Measurements from ENCODE around the gene CHSY3.

Gene CHSY3

DNA sequence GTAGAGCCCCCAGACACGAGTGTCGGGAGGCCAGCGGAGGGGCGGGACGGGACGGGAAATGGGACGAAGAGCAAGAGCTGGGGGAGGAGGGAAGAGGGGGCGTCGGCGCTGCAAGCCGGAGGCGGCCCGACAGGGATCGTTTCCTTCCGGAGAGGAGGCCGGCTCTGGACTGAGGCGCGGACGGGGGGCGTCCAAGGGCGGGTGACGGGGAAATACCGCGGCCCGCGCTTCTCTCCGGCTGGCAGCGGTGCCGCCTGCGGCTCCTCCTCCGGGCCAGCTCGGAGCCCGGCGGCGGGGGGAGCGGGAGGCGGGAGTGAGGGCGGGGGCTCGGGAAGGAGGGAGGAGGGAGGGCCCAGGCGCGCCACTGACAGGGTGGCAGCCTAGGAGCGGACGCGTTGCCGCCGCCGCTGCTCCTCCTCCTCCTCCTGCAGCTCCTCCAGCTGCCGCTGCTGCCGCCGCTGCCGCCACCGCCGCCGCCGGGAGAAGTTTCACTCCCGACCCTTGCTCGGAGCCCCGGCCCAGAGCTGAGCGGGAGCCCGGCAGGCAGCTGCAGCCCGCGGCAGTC lies at the start of gene CHSY3:
Gene CHSY3 (plus strand): TSS at position 364 of the 565 bp plus-strand sequence.
- DNase-seq (ENCODE audit: low read depth in 3 of 3), result no peak

DNA sequence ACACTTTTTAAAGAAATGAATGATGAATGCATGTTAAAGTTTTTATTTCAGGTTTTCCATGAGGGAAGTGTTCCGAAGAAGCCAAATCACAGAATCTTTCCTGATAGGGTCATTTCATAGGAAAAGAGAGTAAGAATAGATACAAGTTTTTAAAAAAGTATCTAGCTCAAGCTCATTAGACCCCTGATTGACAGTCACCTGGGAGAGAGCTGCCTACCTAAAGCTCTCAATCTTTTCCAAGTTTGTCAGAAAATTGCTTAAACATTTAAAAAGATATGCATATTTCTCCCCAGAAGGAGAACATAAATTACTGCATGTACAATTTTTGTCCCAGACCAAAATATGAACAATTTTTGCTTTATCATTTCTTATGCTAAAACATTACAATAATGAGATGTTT lies 47.9 kb upstream of the CHSY3 start:
- no peak for DNase-seq (ENCODE audit: low read depth in 3 of 3)

DNA sequence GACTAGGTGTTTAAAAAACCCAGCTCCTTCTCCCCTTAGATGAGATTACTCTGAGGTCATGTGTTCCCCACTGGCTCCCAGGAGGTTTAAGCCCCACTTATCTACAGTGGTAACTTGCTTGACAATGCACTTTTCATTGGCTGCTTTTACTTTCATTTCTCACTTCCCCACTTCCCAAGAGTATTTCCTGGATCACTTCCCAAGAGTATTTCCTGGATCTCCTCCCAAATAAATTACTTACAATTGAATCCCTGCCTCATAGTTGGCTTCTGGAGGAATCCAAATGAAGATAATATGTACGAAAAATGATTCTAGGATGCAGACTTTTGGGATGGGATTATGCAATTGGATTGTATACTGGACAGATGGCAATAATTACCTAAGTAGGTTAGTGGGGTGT lies 47.1 kb upstream of the CHSY3 start:
- DNase-seq (ENCODE audit: low read depth in 3 of 3), result no peak

DNA sequence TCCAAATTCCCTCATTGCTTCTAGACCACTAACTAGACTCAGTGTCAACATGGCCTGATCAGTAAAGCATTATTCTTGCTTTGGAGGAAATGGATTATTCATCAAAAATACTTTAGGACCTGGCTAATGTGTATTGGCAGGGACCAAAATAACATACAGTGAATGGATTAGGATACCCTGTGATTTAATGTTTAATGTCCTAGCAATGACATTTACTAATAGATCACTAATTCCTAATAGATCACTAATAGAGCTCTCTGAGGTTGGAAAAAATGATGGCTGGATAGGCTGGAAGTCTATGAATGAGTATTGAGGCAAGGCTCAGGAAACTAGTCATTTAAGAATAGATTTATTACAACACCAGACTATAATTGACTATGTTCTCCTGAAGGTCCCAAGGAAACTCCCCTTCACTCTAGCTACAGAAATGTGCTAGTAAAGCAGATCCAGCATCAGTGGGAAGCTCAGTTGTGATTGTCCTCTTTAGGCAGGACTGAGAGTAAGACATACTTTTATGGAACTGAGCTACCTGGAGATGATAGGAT lies 46.1 kb upstream of the CHSY3 start:
- DNase-seq (ENCODE audit: low read depth in 3 of 3), result no peak

DNA sequence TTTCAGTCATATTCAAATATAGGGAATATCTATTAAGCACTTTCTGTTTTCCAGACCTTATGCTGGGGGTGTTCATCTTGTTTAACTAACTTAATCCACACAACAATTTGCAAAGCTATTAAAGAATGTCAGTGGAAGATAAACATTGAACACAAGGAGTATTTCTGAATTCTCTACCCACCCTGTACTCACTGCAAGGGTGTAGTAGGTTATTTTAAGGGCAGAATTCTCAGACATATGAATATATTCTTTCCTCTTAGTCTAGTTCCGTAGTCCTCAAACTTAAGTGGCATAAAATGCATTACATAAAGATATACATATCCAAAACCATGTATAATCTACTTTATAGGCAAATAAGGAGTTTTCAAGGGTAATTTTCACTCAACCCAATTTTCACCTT lies 19.9 kb upstream of the CHSY3 start:
- no peak for DNase-seq (ENCODE audit: low read depth in 3 of 3)

DNA sequence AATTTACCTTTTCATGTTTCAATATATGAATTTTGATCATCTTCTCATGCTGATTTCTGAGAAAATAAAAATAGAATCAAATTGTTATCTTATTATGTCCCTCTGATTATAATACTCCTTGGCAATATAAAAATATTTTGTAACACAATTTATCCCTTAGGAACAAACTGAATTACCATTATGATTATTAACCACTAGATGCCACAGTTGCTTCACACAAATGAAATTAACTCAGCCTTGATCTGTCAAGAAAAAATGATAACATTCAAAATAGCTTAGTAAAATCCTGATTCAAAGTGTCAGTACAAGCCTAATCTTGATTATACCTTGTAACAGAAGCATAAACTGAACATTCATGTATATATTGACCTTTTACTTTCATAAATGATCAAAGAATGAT lies 4.8 kb upstream of the CHSY3 start:
- no peak for DNase-seq (ENCODE audit: low read depth in 3 of 3)

DNA sequence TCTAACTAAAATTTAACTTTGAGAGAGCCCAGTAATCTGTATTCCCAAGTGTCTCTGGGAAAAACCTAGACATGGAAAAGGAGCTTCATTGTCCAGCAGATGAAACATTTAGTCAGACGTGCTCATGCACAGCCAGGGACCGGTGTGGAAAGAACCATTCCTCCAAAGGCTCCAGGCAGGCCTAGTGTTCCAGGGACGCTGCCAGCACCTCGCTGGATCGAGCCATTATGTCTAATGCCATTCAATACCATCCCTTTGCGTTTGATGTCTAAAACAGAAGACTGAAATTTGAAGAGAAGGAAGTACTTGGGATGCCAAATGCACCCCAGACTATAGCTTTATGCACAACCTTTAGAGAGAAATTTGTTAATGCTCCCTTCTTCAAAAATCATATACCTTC lies 1.4 kb upstream of the CHSY3 start:
- DNase-seq (ENCODE audit: low read depth in 3 of 3), result no peak

DNA sequence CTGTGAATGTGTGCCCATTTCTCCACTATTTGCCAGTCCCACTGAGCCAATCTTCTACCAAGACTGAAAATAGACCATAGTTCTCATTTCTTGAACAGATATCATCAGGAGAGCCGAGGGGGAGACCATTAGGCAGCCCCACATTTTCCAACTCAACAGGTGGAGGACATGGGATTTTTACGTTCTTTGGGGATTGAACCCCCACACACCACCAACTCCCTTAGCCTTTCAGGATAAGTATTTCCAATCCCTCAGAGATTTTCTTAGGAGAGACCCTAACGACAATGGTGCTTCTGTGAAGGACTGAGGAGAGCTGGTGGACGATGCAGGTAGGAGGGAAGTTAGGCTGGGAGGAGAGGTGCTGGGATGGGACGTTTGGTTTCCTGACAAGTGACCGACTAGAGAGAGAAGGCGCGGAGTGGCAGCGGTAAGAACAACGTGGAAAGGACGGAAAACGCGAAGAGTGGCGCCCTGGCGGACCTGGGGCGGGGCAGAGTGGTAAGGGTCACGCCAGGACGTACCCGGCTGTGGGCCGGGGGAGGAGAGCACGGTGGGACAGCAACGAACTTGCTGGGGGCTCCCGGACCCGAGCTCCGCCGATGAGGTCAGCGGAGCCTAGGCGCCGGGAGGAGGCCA lies 681 bp upstream of the CHSY3 start:
- no peak for DNase-seq (ENCODE audit: low read depth in 3 of 3)

DNA sequence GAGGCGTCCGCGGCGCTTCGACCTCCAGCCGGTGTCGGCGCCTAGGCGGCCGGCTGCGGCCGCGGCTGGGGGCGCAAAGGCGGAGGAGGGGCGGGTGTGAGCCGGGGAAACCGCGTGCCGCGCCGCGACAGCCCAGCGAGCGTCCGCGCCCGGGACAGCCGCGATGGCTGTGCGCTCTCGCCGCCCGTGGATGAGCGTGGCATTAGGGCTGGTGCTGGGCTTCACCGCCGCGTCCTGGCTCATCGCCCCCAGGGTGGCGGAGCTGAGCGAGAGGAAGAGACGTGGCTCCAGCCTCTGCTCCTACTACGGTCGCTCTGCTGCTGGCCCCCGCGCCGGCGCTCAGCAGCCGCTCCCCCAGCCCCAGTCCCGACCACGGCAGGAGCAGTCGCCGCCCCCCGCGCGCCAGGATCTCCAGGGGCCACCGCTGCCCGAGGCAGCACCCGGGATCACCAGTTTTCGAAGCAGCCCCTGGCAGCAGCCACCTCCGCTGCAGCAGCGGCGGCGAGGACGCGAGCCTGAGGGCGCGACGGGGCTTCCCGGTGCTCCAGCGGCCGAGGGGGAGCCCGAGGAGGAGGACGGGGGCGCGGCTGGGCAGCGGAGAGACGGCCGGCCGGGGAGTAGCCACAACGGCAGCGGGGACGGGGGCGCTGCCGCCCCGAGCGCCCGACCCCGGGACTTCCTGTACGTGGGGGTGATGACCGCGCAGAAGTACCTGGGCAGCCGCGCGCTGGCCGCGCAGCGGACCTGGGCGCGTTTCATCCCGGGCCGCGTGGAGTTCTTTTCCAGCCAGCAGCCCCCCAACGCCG lies 605 bp downstream of the CHSY3 start:
- DNase-seq (ENCODE audit: low read depth in 3 of 3), result no peak

DNA sequence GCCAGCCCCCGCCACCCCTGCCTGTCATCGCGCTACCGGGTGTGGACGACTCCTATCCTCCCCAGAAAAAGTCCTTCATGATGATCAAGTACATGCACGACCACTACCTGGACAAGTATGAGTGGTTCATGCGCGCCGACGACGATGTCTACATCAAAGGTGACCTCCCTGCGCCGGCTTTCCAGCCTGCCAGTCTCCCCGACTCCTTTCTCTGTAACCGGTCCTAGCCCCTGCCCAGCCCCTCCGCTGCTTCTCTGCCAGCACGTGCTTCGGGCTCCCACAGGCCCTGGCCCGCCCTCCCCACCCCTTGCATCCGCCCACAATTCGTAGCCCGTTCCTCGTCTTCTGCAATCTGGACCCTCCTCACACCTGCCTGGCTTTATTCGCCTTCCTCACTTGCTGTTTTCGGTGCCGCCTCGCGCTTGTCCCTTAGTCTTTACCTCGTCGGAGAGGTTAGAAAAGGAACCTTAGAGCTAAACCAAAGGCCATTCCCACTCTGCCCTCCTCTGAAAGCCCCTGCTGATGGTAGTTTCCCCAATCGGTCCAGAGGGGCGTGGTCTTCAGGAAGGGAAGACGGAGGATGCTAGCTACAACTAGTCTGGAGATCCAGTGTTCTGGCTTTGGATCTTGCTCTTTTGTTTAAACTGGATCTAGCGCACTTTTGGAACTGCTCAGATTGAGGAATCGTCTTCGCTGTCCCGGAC lies 1.4 kb downstream of the CHSY3 start:
- no peak for DNase-seq (ENCODE audit: low read depth in 3 of 3)

DNA sequence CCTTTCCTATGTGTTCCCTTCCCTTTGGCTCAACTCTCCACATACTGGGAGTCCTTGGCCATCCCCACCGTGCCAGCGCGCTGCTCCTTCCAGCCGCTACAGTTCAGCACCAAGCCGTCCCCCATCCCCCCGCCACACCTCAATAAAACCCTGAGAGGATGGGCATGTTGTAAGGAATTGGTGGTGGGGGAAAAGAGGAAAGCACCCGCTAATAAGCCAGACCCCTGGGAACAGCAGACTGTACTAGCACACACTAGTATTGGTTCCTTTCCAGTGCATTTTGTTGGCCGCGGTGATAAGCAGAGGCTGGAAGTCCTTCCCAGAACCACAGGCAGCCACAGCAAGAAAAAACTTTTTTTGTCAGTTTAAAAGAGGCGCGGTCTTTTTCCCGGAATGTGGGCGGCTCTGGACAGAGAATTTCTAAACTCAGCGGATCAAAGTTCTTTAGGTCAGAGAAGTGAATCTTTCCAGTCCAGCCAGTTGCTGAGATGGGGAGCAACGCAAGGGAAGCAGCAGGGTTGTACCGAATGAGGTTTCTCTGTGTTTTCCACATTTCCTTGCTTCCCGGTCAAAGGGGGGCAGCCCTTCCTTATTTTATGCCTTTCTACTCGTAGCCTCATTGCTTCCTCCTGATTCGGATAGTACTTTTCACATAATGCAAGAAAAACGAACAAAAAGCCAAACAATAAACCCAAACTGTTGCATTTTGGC lies 2.1 kb downstream of the CHSY3 start:
- DNase-seq (ENCODE audit: low read depth in 3 of 3), result no peak

DNA sequence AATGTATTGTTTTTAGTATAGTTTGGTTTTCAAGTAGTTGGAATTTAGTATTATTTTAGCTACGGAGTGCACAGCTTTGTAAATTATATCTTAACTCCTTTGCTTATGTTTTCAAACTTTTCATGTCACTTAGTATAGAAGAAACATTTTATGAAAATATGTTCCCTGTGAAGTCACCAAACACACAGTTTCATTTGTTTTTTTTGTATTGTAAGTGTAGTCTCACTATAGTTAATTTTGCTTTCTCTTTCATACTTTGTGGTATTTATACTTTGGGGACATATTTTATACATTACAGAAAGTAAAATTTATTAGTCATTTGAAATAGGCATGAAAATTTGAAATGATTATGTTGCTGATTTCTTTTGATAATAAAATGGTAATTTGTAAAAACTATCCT lies 5.0 kb downstream of the CHSY3 start:
- DNase-seq (ENCODE audit: low read depth in 3 of 3), result no peak

DNA sequence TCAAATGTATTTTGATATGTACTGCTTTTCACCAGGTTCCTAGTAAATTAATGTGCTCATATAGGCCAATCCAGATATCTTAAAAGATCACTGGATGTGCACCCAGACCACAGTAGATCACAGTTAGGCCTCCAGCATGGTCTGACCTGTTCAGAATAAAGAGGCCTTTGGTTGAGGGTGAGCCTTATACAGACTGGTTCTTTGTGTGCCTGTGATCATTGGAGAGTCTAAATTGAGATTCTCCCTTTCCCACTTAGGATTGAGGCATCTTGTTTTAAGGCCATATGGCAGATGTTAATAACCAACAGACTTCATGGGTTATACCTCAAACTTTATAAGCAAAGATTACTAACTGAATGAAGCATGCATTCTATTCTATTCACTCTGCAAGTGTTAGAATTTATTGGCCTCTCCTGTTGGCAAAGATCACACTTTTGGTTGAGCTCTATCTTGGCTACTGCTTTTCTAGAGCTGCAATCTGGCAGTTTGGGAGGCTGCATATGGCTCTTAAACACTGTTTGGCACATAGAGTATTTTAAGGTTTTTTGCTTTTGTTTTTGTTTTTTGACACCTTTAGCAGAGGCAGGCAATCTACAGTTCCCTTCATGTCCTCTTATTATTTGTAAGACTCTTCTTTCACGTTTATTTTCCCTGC lies 8.5 kb downstream of the CHSY3 start:
- no peak for DNase-seq (ENCODE audit: low read depth in 3 of 3)

DNA sequence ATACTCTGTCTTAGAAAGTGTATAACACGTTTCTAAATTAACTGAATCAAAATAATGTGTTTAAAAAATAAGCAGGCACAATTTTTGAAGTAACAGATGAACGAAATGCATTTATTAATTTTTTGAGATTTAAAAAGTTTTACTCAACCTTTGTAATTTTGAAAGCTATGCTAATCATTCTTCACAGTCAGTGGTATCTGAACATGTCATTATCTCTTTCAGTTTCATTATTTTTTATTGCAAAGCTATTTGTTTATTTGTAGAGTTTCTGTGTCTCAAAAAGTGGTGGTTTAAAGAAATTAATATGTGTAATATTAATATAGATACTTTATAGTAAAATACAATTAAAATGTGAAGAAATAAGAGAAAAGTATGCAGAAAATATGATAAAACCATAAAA lies 11.2 kb downstream of the CHSY3 start:
- DNase-seq (ENCODE audit: low read depth in 3 of 3), result no peak

DNA sequence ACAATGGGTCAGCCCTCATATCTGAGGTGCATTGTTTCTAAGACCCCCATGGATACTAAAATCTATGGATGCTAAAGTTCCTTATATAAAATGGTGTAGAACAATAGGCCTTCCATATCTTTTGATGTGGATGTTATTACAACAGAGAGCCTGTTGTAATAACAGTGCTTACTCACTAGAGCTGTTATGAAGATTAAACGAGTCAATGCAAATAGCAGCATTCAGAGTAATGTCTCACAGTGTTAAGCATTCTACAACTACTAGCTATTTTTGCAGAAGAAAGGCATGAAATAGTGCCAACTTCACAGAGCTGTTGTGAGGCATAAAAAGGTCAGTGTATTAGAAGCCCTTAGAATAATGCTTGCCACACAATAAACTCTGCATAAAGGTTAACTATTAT lies 13.0 kb downstream of the CHSY3 start:
- no peak for DNase-seq (ENCODE audit: low read depth in 3 of 3)

DNA sequence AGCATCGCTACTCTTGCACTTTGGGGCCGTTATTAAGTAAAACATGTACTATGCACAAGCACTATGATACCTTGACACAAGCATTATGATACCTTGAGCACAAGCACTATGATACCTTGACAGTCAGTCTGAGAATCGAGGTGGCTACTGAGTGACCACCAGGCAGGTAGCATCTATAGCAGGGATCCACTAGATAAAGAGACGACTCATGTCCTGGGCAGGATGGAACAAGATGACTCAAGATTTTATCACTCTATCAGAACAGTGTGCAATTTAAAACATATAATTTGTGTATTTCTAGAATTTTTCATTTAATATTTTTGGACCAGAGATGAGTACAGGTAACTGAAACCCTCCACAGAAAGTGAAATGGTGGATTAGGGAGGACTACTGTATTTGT lies 16.9 kb downstream of the CHSY3 start:
- DNase-seq (ENCODE audit: low read depth in 3 of 3), result no peak

DNA sequence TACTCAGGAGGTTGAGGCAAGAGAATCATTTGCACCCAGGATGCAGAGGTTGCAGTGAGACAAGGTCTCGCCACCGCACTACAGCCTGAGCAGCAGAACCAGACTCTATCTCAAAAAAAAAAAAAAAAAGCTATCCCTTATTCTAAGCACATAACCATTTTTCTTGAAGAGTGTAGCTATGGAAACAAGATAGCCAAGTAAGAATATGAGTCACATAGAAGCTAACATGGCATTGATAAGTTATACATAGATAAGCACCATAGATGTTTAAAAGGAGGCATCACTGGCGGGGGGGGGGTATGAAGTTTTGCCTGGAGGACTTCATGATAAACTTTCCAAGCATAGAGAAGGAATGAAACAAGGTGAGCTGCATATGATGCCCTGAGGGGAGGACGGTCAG lies 26.0 kb downstream of the CHSY3 start:
- DNase-seq (ENCODE audit: low read depth in 3 of 3), result no peak

DNA sequence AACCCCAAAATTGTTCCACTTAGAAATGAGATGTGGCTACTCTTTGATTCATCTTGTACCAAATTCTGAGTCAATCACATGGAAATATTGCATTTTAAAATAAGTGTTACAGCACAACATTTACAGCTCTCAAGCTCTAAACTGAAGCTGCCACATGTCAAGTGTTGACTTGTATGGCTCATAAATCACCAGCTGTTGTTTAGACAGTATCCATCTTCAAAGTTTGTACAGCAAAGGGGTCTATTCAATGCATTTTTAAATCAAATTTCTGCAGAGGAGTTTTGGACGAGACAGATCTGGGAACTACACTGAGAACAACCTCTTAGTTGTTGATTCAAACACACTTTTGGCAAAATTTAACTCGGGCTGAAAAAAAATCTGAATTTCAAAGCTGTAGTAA lies 31.4 kb downstream of the CHSY3 start:
- DNase-seq (ENCODE audit: low read depth in 3 of 3), result no peak

DNA sequence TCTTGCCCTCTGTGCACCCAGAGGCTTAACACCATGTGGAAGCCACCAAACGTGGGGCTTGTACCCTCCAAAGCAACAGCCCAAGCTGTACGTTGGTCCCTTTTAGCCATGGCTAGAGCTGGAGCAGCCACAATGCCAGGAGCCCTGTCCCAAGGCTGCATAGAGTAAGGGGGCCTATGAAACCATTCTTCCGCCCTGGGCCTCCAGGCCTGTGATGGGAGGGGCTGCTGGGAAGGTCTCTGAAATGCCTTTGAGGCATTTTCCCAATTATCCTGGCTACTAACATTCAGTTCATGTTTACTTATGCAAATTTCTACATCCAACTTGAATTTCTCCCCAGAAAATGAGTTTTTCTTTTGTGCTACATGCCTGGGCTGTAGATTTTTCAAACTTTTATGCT lies 33.8 kb downstream of the CHSY3 start:
- no peak for DNase-seq (ENCODE audit: low read depth in 3 of 3)

DNA sequence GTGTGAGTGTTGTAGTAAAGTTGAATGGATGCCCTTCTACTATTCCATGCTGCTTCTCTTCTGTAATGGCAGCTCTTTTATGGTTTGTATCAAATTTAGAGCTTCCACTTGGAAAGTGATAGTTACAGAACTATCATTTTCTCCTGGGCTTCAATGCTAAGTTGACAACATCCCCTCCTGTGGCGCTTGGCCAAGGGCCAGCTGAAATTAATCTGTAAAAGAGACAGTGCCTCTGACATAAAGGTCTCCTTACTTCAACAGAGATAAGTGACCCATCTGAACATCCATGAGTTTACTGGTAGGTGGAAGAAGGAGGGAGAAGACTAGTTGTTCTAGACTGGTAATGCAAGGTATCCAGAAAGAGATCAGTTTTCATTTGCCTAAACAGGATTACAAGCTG lies 39.7 kb downstream of the CHSY3 start:
- DNase-seq (ENCODE audit: low read depth in 3 of 3), result no peak

DNA sequence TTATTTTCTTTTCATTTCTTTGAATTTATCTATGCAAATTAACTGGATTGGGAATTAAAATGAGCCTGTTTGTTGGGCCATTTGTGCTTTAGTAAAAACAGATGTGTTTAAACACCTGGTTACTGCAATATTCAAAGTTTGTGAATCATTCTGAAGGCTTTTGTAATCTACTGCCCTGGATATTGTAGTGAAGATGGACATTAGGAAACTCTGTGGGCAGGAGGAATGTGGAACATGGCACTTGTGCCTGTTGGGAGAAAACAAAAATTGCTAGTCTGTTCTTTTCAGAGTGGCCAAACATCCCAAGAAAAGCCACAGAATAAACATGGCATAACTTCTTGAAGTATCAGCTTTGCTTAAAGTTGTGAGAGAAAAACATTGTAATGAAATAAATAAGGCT lies 40.8 kb downstream of the CHSY3 start:
- DNase-seq (ENCODE audit: low read depth in 3 of 3), result no peak
